Lower lobe of right lung (tissue), 2 donors: ENCODE measurements around the gene TPI1. TPM values are rescaled to one million over a fixed set of nuclear protein-coding genes. Genes with fewer than 3 reads are reported as not detected.
"Not testable (repeated sequence)": the region's sequence is repeated elsewhere in the genome, so short reads cannot be mapped to it uniquely, and the experiment has no call there.

Experiments
- ATAC-seq, 2 donors: fragments of 200-7000 bp; cut with Tn5 transposase; one replicate each; pipeline ENCODE4 v1.9.1; 2020 to 2022; ENCODE audit warnings: mild to moderate bottlenecking in 2 of 2, moderate library complexity in 2 of 2
- DNase-seq: peaks from one replicate; pipeline ENCODE4 v3.0.0-alpha.2; 2020
- H3K27ac ChIP-seq: fragments of 200-600 bp; one replicate; pipeline ENCODE4 v1.8.0; 2022
- H3K27me3 ChIP-seq: fragments of 200-600 bp; one replicate; pipeline ENCODE4 v1.8.0; 2022; ENCODE audit warnings: low read depth
- H3K36me3 ChIP-seq: fragments of 200-600 bp; one replicate; pipeline ENCODE4 v1.8.0; 2022; ENCODE audit warnings: mild to moderate bottlenecking
- H3K4me1 ChIP-seq: fragments of 200-600 bp; one replicate; pipeline ENCODE4 v1.8.0; 2022
- H3K4me3 ChIP-seq: fragments of 200-600 bp; one replicate; pipeline ENCODE4 v1.8.0; 2022; ENCODE audit warnings: mild to moderate bottlenecking
- H3K9me3 ChIP-seq: fragments of 200-600 bp; one replicate; pipeline ENCODE4 v1.8.0; 2022
- intact Hi-C: fragments of 100-400 bp; cut with DNase I; formaldehyde crosslinking; loops from one replicate; pipeline ENCODE4 v1.11.0; 2022
- total RNA-seq: library from RNA; stranded (reverse); fragmentation: NEBNext Ultra II Directional; extraction: Animal tissue kit (Norgen Biotek cat#: 25700); gene quantifications from one replicate; pipeline ENCODE4 v1.2.1, GENCODE V29; 2021
- TF ChIP-seq, protein P1 (sequence below): fragments of 200-600 bp; IDR thresholded peaks from one replicate; pipeline ENCODE4 v1.8.0; 2022; ENCODE audit warnings: antibody characterized with exemption, mild to moderate bottlenecking
- donor health status: DM: no; HTN: yes; CAD: no; lungs with severe emphysema.

The TPI1 gene
- total RNA-seq, 1 donor from 2014 or later, result 278 TPM

DNA sequence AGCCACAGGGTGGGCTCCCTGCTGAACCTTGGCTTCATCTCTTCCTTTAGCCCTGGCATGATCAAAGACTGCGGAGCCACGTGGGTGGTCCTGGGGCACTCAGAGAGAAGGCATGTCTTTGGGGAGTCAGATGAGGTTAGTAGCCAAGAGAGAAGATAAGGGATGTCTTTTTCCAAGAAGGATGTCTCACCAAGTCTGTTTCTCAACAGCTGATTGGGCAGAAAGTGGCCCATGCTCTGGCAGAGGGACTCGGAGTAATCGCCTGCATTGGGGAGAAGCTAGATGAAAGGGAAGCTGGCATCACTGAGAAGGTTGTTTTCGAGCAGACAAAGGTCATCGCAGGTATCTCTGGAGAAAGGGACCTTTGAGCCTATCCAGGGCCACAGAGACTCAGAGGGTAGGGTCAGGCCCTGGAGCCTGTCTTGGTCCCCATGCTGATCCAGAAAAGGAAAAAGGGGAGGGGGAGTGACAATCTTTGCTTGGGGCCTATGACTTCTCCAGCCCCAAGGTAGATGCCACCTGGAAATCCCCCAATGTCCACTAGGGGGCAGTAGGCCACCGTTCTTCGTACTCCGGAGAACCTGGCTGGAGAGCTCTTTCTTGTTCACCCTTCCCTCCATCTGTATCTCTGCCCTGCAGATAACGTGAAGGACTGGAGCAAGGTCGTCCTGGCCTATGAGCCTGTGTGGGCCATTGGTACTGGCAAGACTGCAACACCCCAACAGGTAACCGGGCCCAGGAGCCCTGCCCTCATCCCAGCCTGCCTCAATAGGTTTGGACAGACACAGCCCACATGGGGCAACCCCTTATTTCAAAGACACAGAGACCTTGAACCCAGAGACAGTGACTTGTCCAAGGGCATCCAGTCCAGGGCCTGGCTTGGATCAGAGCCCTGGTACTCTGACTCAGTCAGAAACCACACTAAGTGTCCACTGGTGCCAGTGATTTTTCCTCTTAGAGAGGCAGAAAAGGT is 2.0 kb downstream of the TPI1 start:
- peaks cover 54% of the 10 kb centered on the region for H3K4me1 ChIP-seq
- H3K9me3 ChIP-seq, result no peaks in the 10 kb centered on the region
- H3K27me3 ChIP-seq, result no peaks in the 10 kb centered on the region
- peak overlapping the region; percentile 98 for H3K4me3 ChIP-seq
- DNase-seq (peak; percentile 81), ATAC-seq (no peak)
- intact Hi-C loops, result no loop called here
- TF ChIP-seq, protein P1, sequence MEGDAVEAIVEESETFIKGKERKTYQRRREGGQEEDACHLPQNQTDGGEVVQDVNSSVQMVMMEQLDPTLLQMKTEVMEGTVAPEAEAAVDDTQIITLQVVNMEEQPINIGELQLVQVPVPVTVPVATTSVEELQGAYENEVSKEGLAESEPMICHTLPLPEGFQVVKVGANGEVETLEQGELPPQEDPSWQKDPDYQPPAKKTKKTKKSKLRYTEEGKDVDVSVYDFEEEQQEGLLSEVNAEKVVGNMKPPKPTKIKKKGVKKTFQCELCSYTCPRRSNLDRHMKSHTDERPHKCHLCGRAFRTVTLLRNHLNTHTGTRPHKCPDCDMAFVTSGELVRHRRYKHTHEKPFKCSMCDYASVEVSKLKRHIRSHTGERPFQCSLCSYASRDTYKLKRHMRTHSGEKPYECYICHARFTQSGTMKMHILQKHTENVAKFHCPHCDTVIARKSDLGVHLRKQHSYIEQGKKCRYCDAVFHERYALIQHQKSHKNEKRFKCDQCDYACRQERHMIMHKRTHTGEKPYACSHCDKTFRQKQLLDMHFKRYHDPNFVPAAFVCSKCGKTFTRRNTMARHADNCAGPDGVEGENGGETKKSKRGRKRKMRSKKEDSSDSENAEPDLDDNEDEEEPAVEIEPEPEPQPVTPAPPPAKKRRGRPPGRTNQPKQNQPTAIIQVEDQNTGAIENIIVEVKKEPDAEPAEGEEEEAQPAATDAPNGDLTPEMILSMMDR, result peak; percentile 94
- no peak overlapping the region for H3K27ac ChIP-seq
- peaks cover 46% of the 10 kb centered on the region for H3K36me3 ChIP-seq

DNA sequence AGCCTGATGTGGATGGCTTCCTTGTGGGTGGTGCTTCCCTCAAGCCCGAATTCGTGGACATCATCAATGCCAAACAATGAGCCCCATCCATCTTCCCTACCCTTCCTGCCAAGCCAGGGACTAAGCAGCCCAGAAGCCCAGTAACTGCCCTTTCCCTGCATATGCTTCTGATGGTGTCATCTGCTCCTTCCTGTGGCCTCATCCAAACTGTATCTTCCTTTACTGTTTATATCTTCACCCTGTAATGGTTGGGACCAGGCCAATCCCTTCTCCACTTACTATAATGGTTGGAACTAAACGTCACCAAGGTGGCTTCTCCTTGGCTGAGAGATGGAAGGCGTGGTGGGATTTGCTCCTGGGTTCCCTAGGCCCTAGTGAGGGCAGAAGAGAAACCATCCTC is 3.0 kb downstream of the TPI1 start:
- ATAC-seq, H3K9me3 ChIP-seq, H3K27me3 ChIP-seq, DNase-seq, H3K4me3 ChIP-seq, intact Hi-C loops, H3K27ac ChIP-seq: not testable (repeated sequence)
- Histone ChIP-seq H3K36me3 (peaks cover 36% of the 10 kb centered on the region), H3K4me1 (peaks cover 58% of the 10 kb centered on the region)

DNA sequence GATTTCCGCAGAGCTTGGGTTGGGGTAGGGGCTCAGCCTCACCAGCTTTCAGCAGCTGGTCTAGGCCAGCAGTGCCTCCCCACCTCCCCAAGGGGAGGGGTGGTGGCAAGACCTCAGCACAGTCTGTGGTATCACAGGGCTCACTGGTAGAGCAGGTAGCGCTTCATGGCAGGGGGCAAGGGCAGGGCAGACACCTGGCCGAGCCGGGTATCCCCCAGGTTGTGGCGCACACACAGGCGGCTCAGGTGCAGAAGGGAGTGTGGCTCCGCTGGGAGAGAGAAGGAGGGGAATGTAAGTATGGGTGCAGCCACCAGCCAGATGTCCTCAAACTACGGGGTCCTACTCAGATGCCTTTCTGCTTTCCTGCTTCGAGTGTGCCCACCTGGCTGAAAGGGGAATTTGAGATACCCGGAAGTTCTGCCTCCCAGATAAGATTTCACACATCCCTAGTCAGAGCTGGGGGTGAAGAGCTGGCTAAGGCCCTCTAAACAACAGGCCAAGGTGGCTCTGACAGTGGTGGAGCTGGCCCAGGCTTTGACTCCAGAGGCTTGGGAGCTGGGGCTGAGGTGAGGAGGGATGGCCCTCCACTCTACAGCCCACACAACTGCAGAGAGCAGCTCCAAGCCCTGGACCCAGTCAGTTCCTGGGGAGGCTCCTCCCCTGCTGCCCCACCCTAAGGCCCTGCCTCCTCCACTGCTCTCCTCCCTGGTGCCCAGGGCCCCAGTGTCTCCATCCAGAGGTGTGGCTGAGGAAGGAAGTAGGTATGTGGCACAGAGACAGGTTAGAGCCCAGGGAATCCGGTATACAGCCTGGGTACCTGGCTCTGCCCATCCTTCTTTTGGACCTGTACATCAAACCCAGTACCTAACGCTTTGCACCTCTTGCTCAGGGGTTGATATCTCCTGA is 4.0 kb downstream of the TPI1 start:
- Histone ChIP-seq H3K4me1 (peaks cover 58% of the 10 kb centered on the region), H3K36me3 (peaks cover 29% of the 10 kb centered on the region), H3K9me3 (no peaks in the 10 kb centered on the region), H3K27me3 (no peaks in the 10 kb centered on the region), H3K27ac (peak overlapping the region; percentile 84), H3K4me3 (peak overlapping the region; percentile 99)
- intact Hi-C loops, result no loop called here
- TF ChIP-seq, protein P1, result no peak
- ATAC-seq (peak in 1 of 2 donors; percentile 8), DNase-seq (no peak)

DNA sequence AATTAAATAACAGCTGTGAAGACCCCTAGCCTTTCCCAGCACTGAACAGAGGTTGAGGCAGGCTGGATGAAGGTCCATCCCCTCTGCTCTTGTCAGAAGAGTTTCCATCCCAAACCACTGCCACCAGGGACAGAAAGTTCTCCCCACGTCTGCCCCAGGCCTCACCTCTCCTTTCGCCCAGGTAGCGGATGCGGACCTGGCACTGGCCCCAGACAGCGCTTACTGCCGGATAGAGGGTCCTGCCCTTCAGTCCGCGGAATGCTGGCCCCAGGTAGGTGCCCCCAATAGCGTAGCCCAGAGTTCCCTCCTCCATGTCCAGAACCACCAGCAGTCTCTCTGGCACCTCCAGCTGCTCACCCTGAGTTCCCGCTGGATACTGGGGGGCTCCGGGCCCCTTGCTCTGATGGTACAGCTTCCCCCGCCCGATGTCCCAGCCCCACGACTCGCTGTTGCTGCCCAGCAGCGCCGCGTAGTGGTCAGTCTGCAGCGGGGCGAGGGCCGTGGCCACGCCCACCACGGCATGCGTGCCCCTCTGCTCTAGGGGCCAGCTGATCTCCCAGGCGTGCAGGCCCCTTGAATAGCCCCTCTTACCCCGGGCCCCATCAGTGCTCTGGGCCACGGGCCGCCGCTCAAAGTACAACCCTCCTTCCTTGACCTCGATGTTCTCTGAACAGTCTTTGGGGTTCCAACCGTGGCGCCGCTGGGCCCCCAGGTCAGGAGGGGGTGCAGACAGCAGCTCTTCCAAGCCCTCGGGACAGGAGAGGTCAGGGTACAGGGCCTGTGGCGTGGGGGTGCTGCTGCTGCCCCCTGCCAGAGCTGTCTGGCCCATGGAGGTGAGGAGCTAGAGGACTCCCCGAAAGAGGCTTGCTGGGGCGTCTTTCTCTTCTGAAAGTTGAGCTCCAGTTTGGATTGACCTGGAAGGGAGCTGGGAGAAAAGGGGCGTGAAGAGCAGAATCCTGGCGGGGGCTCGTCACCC is 5.0 kb downstream of the TPI1 start:
- ATAC-seq (peak; percentile 84 to 87), DNase-seq (peak; percentile 90)
- Histone ChIP-seq H3K36me3 (peaks cover 29% of the 10 kb centered on the region), H3K9me3 (no peaks in the 10 kb centered on the region), H3K27me3 (no peaks in the 10 kb centered on the region), H3K4me1 (peaks cover 53% of the 10 kb centered on the region), H3K27ac (peak overlapping the region; percentile 84), H3K4me3 (peak overlapping the region; percentile 99)
- intact Hi-C loops, result no loop called here
- TF ChIP-seq, protein P1, result peak; percentile 97

DNA sequence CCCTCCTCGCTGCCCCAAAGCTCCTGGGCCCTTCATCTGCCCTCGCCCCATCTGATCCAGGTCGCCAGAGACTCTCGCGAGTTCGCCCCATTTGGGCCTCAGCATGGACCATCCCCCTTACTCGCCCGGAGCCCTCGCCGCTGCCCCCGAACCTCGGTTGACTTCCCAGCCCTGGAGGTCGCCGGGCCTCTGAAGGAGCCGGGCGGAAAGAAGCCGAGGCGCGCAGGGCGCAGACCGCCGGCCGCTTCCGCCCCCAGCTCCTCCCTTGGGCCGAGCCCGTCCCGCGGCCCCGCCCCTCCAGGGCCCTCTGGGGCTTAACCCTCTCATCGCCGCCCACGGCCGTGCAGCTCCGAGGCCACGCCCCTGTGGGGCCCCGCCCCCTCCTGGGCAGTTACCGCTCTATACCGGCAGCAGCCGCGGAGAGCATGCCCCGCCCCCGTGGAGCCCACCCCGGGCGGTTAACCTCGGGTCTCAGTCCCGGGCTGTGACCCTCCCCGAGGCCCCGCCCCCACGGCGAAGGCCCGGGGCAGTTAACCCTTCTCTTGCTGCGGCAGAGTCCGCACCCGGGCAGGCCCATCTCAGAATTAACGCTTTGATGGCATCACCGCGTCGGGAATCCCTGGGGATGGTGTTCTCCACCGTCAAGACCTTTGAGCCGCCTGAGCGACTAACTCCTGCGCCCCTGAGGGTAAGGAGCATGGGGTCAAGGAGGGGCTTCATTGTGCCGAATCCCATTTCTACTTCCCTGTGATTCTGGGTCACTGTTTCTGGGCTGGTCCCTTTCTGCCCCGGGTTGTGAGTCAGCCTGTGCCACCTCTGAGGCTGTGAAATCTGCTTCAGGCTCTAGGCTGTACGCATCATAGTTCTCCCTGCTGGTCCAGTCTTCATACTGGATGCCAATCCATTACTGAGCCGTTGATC is 6.0 kb downstream of the TPI1 start, which contains the start of gene SPSB2:
TSS of gene SPSB2 (minus strand) at position 210 of the 921 bp plus-strand sequence. CDS start 402 bp downstream, outside the sequence.
- TF ChIP-seq, protein P1, result peak; percentile 11
- ATAC-seq (peak; percentile 96 to 97), DNase-seq (peak; percentile 100)
- Histone ChIP-seq H3K4me3 (peak within 1 kb of the TSS; percentile 99), H3K27me3 (no peaks in the 10 kb centered on the region), H3K4me1 (peaks cover 51% of the 10 kb centered on the region), H3K36me3 (peaks cover 29% of the 10 kb centered on the region), H3K27ac (peak within 1 kb of the TSS; percentile 84), H3K9me3 (no peaks in the 10 kb centered on the region)
- intact Hi-C loops, result no loop called here

DNA sequence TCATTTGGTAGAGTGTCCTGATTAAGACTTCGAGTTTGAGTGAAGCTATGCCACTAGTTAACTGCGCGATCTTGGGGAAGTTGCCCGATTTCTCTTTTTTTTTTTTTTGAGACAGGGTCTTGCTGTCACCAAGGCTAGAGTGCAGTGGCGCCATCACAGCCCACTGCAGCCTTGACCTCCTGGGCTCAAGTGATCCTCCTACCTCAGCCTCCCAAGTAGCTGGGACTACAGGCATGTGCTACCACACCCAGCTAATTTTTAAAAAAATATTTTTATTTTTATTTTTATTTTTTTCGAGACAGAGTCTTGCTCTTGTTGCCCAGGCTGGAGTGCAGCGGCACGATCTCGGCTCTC is 6.7 kb downstream of the TPI1 start:
- intact Hi-C loops, result not testable (repeated sequence)
- peaks cover 45% of the 10 kb centered on the region for H3K4me1 ChIP-seq

DNA sequence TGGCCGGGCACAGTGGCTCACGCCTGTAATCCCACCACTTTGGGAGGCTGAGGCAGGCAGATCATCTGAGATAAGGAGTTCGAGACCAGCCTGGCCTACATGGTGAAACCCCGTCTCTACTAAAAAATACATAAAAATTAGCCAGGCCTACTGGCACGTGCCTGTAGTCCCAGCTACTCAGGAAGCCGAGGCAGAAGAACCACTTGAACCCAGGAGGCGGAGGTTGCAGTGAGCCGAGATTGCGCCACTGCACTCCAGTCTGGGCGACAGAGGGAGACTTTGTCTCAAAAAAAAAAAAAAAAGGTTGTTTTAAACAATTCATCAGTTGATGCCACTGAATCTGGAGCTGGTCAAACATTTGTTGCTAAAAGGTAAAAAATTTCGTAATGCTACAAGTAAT is 12.5 kb downstream of the TPI1 start:
- H3K4me1 ChIP-seq, H3K27me3 ChIP-seq, intact Hi-C loops, H3K4me3 ChIP-seq, H3K9me3 ChIP-seq: not testable (repeated sequence)
- DNase-seq (peak; percentile 68), ATAC-seq (peak; percentile 29 to 74)
- Histone ChIP-seq H3K36me3 (peaks cover 16% of the 10 kb centered on the region), H3K27ac (peak overlapping the region; percentile 64)

More for the DNA sequence above, 6.7 kb downstream of the TPI1 start:
- Histone ChIP-seq H3K27ac (peak overlapping the region; percentile 84), H3K4me3 (peak overlapping the region; percentile 99), H3K36me3 (peaks cover 28% of the 10 kb centered on the region)
- not testable (repeated sequence) for H3K27me3 ChIP-seq, ATAC-seq, H3K9me3 ChIP-seq, DNase-seq
